ENCODE data around the gene P2RX3. TPM values are rescaled to one million over a fixed set of nuclear protein-coding genes. Genes with fewer than 3 reads are reported as not detected.
A peak's percentile ranks its signal among the peaks of the same experiment; 100 is the strongest.

The P2RX3 gene
- total RNA-seq, 1 experiment from 2014 or later: not detected

DNA sequence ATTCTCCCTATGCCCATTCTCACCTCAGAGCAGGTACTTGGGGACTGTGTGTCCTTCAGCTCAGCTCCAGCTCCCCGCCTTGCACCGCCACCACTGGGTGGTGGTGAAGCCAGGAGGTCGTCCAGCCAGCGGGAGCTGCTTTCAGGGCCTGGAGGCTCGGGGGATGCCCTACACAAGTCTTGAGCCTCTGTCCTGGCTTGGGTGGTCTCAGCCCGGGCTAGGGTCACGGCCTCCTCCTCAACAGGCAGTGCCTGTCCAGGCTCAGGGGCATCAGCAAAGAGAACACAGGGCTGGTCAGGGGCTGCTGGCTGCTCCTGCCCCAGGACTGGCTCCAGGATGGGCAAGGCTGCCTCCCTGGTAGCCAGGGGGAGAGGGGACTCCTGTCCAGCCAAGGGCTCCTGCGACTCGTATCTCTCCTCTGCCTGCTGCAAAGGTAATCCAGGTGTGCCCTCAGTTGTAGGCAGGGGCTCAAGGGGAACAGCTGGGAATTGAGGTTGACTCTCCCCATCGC is 25.6 kb upstream of the P2RX3 start:
- Histone ChIP-seq H3K4me2 (peak overlapping the region; percentile 95), H3K9me2 (ENCODE audit: insufficient read depth) (no peaks in the 10 kb centered on the region), H3K27ac (peak overlapping the region; percentile 67; the same call in 1 of the 2 replicates), H2AFZ (no peak overlapping the region), H3K27me3 (ENCODE audit: insufficient read depth, low read depth) (no peaks in the 10 kb centered on the region), H3F3A (ENCODE audit: insufficient read depth, low read depth) (peaks cover 42% of the 10 kb centered on the region), H3K9me3 (ENCODE audit: insufficient read depth, low read depth) (no peaks in the 10 kb centered on the region), H3K4me3 (no peak overlapping the region), H3K79me2 (ENCODE audit: low read depth) (peaks cover 31% of the 10 kb centered on the region), H4K20me1 (ENCODE audit: insufficient read depth) (peaks cover 52% of the 10 kb centered on the region), H3K4me1 (replicated peaks; ENCODE audit: insufficient read depth) (peaks cover 48% of the 10 kb centered on the region), H3K36me3 (ENCODE audit: low read depth) (peaks cover 34% of the 10 kb centered on the region)
- BruUV-seq (replicated peaks): no TSS peak
- DNase-seq: peak in 1 of 2 experiments; percentile 30
- POLR2A ChIA-PET (ENCODE audit: unreplicated experiment): no interaction called here
- intact Hi-C loops (cut with micrococcal nuclease; ENCODE audit: unreplicated experiment): no loop called here
- CTCF ChIA-PET: interaction anchor here (2.3 kb wide), 1 partner anchor 10 kb away, joined by 15 read pairs; no protein-coding TSS in a partner anchor
- TF ChIP-seq EZH2 (IDR thresholded peaks at IDR 0.05; ENCODE audit: low read depth): no peak
- TF ChIP-seq, protein P1, sequence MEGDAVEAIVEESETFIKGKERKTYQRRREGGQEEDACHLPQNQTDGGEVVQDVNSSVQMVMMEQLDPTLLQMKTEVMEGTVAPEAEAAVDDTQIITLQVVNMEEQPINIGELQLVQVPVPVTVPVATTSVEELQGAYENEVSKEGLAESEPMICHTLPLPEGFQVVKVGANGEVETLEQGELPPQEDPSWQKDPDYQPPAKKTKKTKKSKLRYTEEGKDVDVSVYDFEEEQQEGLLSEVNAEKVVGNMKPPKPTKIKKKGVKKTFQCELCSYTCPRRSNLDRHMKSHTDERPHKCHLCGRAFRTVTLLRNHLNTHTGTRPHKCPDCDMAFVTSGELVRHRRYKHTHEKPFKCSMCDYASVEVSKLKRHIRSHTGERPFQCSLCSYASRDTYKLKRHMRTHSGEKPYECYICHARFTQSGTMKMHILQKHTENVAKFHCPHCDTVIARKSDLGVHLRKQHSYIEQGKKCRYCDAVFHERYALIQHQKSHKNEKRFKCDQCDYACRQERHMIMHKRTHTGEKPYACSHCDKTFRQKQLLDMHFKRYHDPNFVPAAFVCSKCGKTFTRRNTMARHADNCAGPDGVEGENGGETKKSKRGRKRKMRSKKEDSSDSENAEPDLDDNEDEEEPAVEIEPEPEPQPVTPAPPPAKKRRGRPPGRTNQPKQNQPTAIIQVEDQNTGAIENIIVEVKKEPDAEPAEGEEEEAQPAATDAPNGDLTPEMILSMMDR (conservative IDR thresholded peaks at IDR 0.05): no peak

GRCh38 chr11:57313071-57313787 is 24.9 kb upstream of the P2RX3 start:
- peaks cover 41% of the 10 kb centered on the region for H3K36me3 ChIP-seq (ENCODE audit: low read depth)
- no peaks in the 10 kb centered on the region for H3K9me2 ChIP-seq (ENCODE audit: insufficient read depth)
- H3K4me3 ChIP-seq: no peak overlapping the region
- H3K79me2 ChIP-seq (ENCODE audit: low read depth): peaks cover 33% of the 10 kb centered on the region
- H4K20me1 ChIP-seq (ENCODE audit: insufficient read depth): peaks cover 52% of the 10 kb centered on the region
- BruUV-seq (replicated peaks): no TSS peak
- ChIA-PET POLR2A (ENCODE audit: unreplicated experiment) (no interaction called here), CTCF (interaction anchor here (2.3 kb wide), 1 partner anchor 9 kb away, joined by 15 read pairs; no protein-coding TSS in a partner anchor)
- DNase-seq: no peak
- no peak overlapping the region for H3K27ac ChIP-seq
- intact Hi-C loops (cut with micrococcal nuclease; ENCODE audit: unreplicated experiment): no loop called here
- H2AFZ ChIP-seq: no peak overlapping the region
- H3K4me2 ChIP-seq: no peak overlapping the region
- H3K9me3 ChIP-seq (ENCODE audit: insufficient read depth, low read depth): no peaks in the 10 kb centered on the region
- H3F3A ChIP-seq (ENCODE audit: insufficient read depth, low read depth): peaks cover 35% of the 10 kb centered on the region
- peaks cover 42% of the 10 kb centered on the region for H3K4me1 ChIP-seq (replicated peaks; ENCODE audit: insufficient read depth)
- H3K27me3 ChIP-seq (ENCODE audit: insufficient read depth, low read depth): no peaks in the 10 kb centered on the region
- TF ChIP-seq EZH2 (IDR thresholded peaks at IDR 0.05; ENCODE audit: low read depth): no peak
- TF ChIP-seq, protein P1 (conservative IDR thresholded peaks at IDR 0.05): no peak

GRCh38 chr11:57313788-57314135 is 24.4 kb upstream of the P2RX3 start:
- Histone ChIP-seq H3F3A (ENCODE audit: insufficient read depth, low read depth) (peaks cover 30% of the 10 kb centered on the region), H3K4me3 (no peak overlapping the region), H3K27ac (no peak overlapping the region), H3K9me2 (ENCODE audit: insufficient read depth) (no peaks in the 10 kb centered on the region), H3K27me3 (ENCODE audit: insufficient read depth, low read depth) (no peaks in the 10 kb centered on the region), H2AFZ (no peak overlapping the region), H3K79me2 (ENCODE audit: low read depth) (peaks cover 35% of the 10 kb centered on the region), H3K9me3 (ENCODE audit: insufficient read depth, low read depth) (no peaks in the 10 kb centered on the region), H3K36me3 (ENCODE audit: low read depth) (peaks cover 46% of the 10 kb centered on the region), H4K20me1 (ENCODE audit: insufficient read depth) (peaks cover 56% of the 10 kb centered on the region), H3K4me2 (no peak overlapping the region), H3K4me1 (replicated peaks; ENCODE audit: insufficient read depth) (peaks cover 36% of the 10 kb centered on the region)
- DNase-seq: no peak
- intact Hi-C loops (cut with micrococcal nuclease; ENCODE audit: unreplicated experiment): no loop called here
- ChIA-PET POLR2A (ENCODE audit: unreplicated experiment) (no interaction called here), CTCF (no interaction called here)
- BruUV-seq (replicated peaks): no TSS peak
- no peak for TF ChIP-seq EZH2 (IDR thresholded peaks at IDR 0.05; ENCODE audit: low read depth)
- TF ChIP-seq, protein P1 (conservative IDR thresholded peaks at IDR 0.05): no peak

Measured in PC-9 (cell line).